Activated CD4-positive, alpha-beta T cell treated with anti-CD3 and anti-CD28 coated beads, Interleukin-2, amount 10 ng/mL, durations not matched to agents 7 days and 5 days (primary cell): ENCODE measurements around the gene MTMR12. TPM values are rescaled to one million over a fixed set of nuclear protein-coding genes. Genes with fewer than 3 reads are reported as not detected.
A peak's percentile ranks its signal among the peaks of the same experiment; 100 is the strongest.

Source experiments
- CTCF ChIA-PET: fragments of 350-600 bp; sonication (Branson Sonifier 250); formaldehyde crosslinking; loops from one replicate; lab custom pipeline; 2021; ENCODE audit warnings: antibody characterized with exemption; lab: Charles Lee
- POLR2A ChIA-PET: fragments of 350-600 bp; sonication (Branson Sonifier 250); formaldehyde crosslinking; loops from one replicate; lab custom pipeline; 2021; ENCODE audit warnings: antibody characterized with exemption; lab: Charles Lee
- DNase-seq: peaks from one replicate; pipeline ENCODE4 v3.0.0-alpha.2; 2020
- H3K27ac Mint-ChIP-seq: one replicate; pipeline ENCODE4 v1.8.0; 2021; ENCODE audit warnings: mild to moderate bottlenecking, moderate library complexity, mixed read lengths
- H3K27me3 Mint-ChIP-seq: one replicate; pipeline ENCODE4 v1.8.0; 2021; ENCODE audit warnings: mixed read lengths
- H3K36me3 Mint-ChIP-seq: one replicate; pipeline ENCODE4 v1.8.0; 2021; ENCODE audit warnings: low read depth, mixed read lengths
- H3K4me1 Mint-ChIP-seq: one replicate; pipeline ENCODE4 v1.8.0; 2021; ENCODE audit warnings: mixed read lengths
- H3K4me3 Mint-ChIP-seq: one replicate; pipeline ENCODE4 v1.8.0; 2021; ENCODE audit warnings: mild to moderate bottlenecking, moderate library complexity, mixed read lengths
- H3K9me3 Mint-ChIP-seq: one replicate; pipeline ENCODE4 v1.8.0; 2021; ENCODE audit warnings: mixed read lengths
- total RNA-seq, 2 experiments: library from RNA; stranded (reverse); gene quantifications; one replicate each; pipeline ENCODE4 v1.2.3, GENCODE V29; 2021

MTMR12 gene
- total RNA-seq, 2 experiments from 2014 or later = 24.3 to 29.1 TPM

- peaks cover 50% of the 10 kb centered on the region for H3K36me3 Mint-ChIP-seq
- peak; percentile 14 for DNase-seq
- no peak overlapping the region for H3K27ac Mint-ChIP-seq
- H3K27me3 Mint-ChIP-seq = no peaks in the 10 kb centered on the region
- ChIA-PET CTCF (interaction anchor here (0.7 to 1.3 kb wide), 2 partner anchors 10 to 17 kb away, joined by 3 read pairs; no protein-coding TSS in a partner anchor), POLR2A (no interaction called here)
- H3K9me3 Mint-ChIP-seq = peaks cover 3% of the 10 kb centered on the region
- H3K4me1 Mint-ChIP-seq = peaks cover 60% of the 10 kb centered on the region
- H3K4me3 Mint-ChIP-seq = no peak overlapping the region
Measured at GRCh38 chr5:32278406-32278805, 34.3 kb downstream of the MTMR12 start.

GRCh38 chr5:32277798-32278197 lies 34.9 kb downstream of the MTMR12 start:
- POLR2A ChIA-PET = no interaction called here
- Mint-ChIP-seq H3K9me3 (peaks cover 3% of the 10 kb centered on the region), H3K27me3 (no peaks in the 10 kb centered on the region), H3K36me3 (peaks cover 51% of the 10 kb centered on the region), H3K4me1 (peaks cover 59% of the 10 kb centered on the region), H3K27ac (peak overlapping the region; percentile 66), H3K4me3 (no peak overlapping the region)
- no peak for DNase-seq
- CTCF ChIA-PET = no interaction called here

GRCh38 chr5:32276173-32276853 lies 36.4 kb downstream of the MTMR12 start:
- H3K9me3 Mint-ChIP-seq = peaks cover 3% of the 10 kb centered on the region
- H3K4me3 Mint-ChIP-seq = no peak overlapping the region
- no peaks in the 10 kb centered on the region for H3K27me3 Mint-ChIP-seq
- peaks cover 52% of the 10 kb centered on the region for H3K4me1 Mint-ChIP-seq
- CTCF ChIA-PET = interaction anchor here (0.9 to 1.1 kb wide), 3 partner anchors 10 to 44 kb away, joined by 3 to 4 read pairs (median 3); partner anchors contain the start of gene MTMR12
- H3K36me3 Mint-ChIP-seq = peaks cover 43% of the 10 kb centered on the region
- no peak for DNase-seq
- peak overlapping the region; percentile 75 for H3K27ac Mint-ChIP-seq
- POLR2A ChIA-PET = no interaction called here

- H3K9me3 Mint-ChIP-seq = no peaks in the 10 kb centered on the region
- H3K27ac Mint-ChIP-seq = no peak overlapping the region
- CTCF ChIA-PET = no interaction called here
- H3K4me3 Mint-ChIP-seq = no peak overlapping the region
- H3K36me3 Mint-ChIP-seq = peaks cover 41% of the 10 kb centered on the region
- H3K27me3 Mint-ChIP-seq = no peaks in the 10 kb centered on the region
- DNase-seq = no peak
- peaks cover 43% of the 10 kb centered on the region for H3K4me1 Mint-ChIP-seq
- POLR2A ChIA-PET = no interaction called here
Measured at GRCh38 chr5:32275396-32275741, 37.4 kb downstream of the MTMR12 start.

- Mint-ChIP-seq H3K4me3 (no peak overlapping the region), H3K36me3 (peaks cover 42% of the 10 kb centered on the region), H3K9me3 (no peaks in the 10 kb centered on the region), H3K4me1 (peaks cover 38% of the 10 kb centered on the region), H3K27me3 (no peaks in the 10 kb centered on the region), H3K27ac (no peak overlapping the region)
- CTCF ChIA-PET = interaction anchor here (1.6 kb wide), 1 partner anchor 9 kb away, joined by 4 read pairs; no protein-coding TSS in a partner anchor
- DNase-seq = no peak
- POLR2A ChIA-PET = no interaction called here
Measured at GRCh38 chr5:32274548-32275395, 38.0 kb downstream of the MTMR12 start.

GRCh38 chr5:32273821-32274220 lies 38.9 kb downstream of the MTMR12 start:
- POLR2A ChIA-PET = no interaction called here
- H3K27ac Mint-ChIP-seq = peak overlapping the region; percentile 28
- H3K27me3 Mint-ChIP-seq = no peaks in the 10 kb centered on the region
- peaks cover 38% of the 10 kb centered on the region for H3K36me3 Mint-ChIP-seq
- no peak overlapping the region for H3K4me3 Mint-ChIP-seq
- DNase-seq = no peak
- H3K9me3 Mint-ChIP-seq = no peaks in the 10 kb centered on the region
- CTCF ChIA-PET = interaction anchor here (1.0 to 1.6 kb wide), 2 partner anchors 9 to 25 kb away, joined by 4 read pairs; no protein-coding TSS in a partner anchor
- peaks cover 30% of the 10 kb centered on the region for H3K4me1 Mint-ChIP-seq

- DNase-seq = no peak
- ChIA-PET POLR2A (interaction anchor here (0.7 kb wide), 1 partner anchor 138 kb away, joined by 3 read pairs; no protein-coding TSS in a partner anchor), CTCF (interaction anchor here (1.0 to 1.9 kb wide), 3 partner anchors 11 to 57 kb away, joined by 4 read pairs; no protein-coding TSS in a partner anchor)
- peaks cover 20% of the 10 kb centered on the region for H3K4me1 Mint-ChIP-seq
- peak overlapping the region; percentile 31 for H3K27ac Mint-ChIP-seq
- no peaks in the 10 kb centered on the region for H3K9me3 Mint-ChIP-seq
- H3K4me3 Mint-ChIP-seq = no peak overlapping the region
- peaks cover 40% of the 10 kb centered on the region for H3K36me3 Mint-ChIP-seq
- H3K27me3 Mint-ChIP-seq = no peaks in the 10 kb centered on the region
Measured at GRCh38 chr5:32272746-32273145, 40.0 kb downstream of the MTMR12 start.

- no peak for DNase-seq
- no peaks in the 10 kb centered on the region for H3K27me3 Mint-ChIP-seq
- peaks cover 45% of the 10 kb centered on the region for H3K36me3 Mint-ChIP-seq
- no peak overlapping the region for H3K27ac Mint-ChIP-seq
- H3K4me3 Mint-ChIP-seq = no peak overlapping the region
- H3K4me1 Mint-ChIP-seq = peaks cover 3% of the 10 kb centered on the region
- ChIA-PET POLR2A (no interaction called here), CTCF (interaction anchor here (1.1 kb wide), 1 partner anchor 39 kb away, joined by 3 read pairs; no protein-coding TSS in a partner anchor)
- no peaks in the 10 kb centered on the region for H3K9me3 Mint-ChIP-seq
Measured at GRCh38 chr5:32270946-32271345, 41.8 kb downstream of the MTMR12 start.

GRCh38 chr5:32270178-32270577 lies 42.6 kb downstream of the MTMR12 start:
- Mint-ChIP-seq H3K9me3 (no peaks in the 10 kb centered on the region), H3K4me1 (no peaks in the 10 kb centered on the region), H3K36me3 (peaks cover 51% of the 10 kb centered on the region), H3K27me3 (no peaks in the 10 kb centered on the region), H3K4me3 (no peak overlapping the region), H3K27ac (no peak overlapping the region)
- POLR2A ChIA-PET = no interaction called here
- DNase-seq = no peak
- CTCF ChIA-PET = interaction anchor here (1.1 kb wide), 1 partner anchor 38 kb away, joined by 3 read pairs; no protein-coding TSS in a partner anchor

GRCh38 chr5:32265902-32266301 lies 46.8 kb downstream of the MTMR12 start:
- POLR2A ChIA-PET = no interaction called here
- no peaks in the 10 kb centered on the region for H3K27me3 Mint-ChIP-seq
- CTCF ChIA-PET = interaction anchor here (1.0 kb wide), 1 partner anchor 11 kb away, joined by 3 read pairs; no protein-coding TSS in a partner anchor
- H3K27ac Mint-ChIP-seq = no peak overlapping the region
- H3K4me3 Mint-ChIP-seq = no peak overlapping the region
- peaks cover 71% of the 10 kb centered on the region for H3K36me3 Mint-ChIP-seq
- peaks cover 2% of the 10 kb centered on the region for H3K9me3 Mint-ChIP-seq
- DNase-seq = no peak
- peaks cover 8% of the 10 kb centered on the region for H3K4me1 Mint-ChIP-seq

GRCh38 chr5:32264957-32265572 lies 47.7 kb downstream of the MTMR12 start:
- H3K27me3 Mint-ChIP-seq = no peaks in the 10 kb centered on the region
- no peak overlapping the region for H3K27ac Mint-ChIP-seq
- no peak for DNase-seq
- H3K4me3 Mint-ChIP-seq = no peak overlapping the region
- peaks cover 2% of the 10 kb centered on the region for H3K9me3 Mint-ChIP-seq
- peaks cover 70% of the 10 kb centered on the region for H3K36me3 Mint-ChIP-seq
- peaks cover 12% of the 10 kb centered on the region for H3K4me1 Mint-ChIP-seq
- POLR2A ChIA-PET = no interaction called here
- CTCF ChIA-PET = interaction anchor here (0.6 to 1.2 kb wide), 2 partner anchors 23 to 130 kb away, joined by 3 read pairs; no protein-coding TSS in a partner anchor

- DNase-seq = no peak
- ChIA-PET POLR2A (no interaction called here), CTCF (interaction anchor here (0.7 to 1.2 kb wide), 3 partner anchors 15 to 129 kb away, joined by 3 to 4 read pairs (median 3); no protein-coding TSS in a partner anchor)
- peaks cover 2% of the 10 kb centered on the region for H3K9me3 Mint-ChIP-seq
- no peaks in the 10 kb centered on the region for H3K27me3 Mint-ChIP-seq
- peaks cover 13% of the 10 kb centered on the region for H3K4me1 Mint-ChIP-seq
- no peak overlapping the region for H3K4me3 Mint-ChIP-seq
- H3K36me3 Mint-ChIP-seq = peaks cover 75% of the 10 kb centered on the region
- no peak overlapping the region for H3K27ac Mint-ChIP-seq
Measured at GRCh38 chr5:32263684-32264083, 49.1 kb downstream of the MTMR12 start.
